Colon (tissue), 2 donors: ENCODE data around the gene EHMT1.
"Not testable (repeated sequence)": the region's sequence is repeated elsewhere in the genome, so short reads cannot be mapped to it uniquely, and the experiment has no call there.

ENCODE experiments used
- FAIRE-seq: peaks from 2 replicates; lab custom pipeline; 2012; peaks lifted over from hg19 to GRCh38; lab: Jason Lieb, UNC
- donor health status: control.
- donor health status: control.

EHMT1 gene

GRCh38 chr9:137762414-137763061, 143.7 kb downstream of the EHMT1 start:
- FAIRE-seq = no peak

- no peak for FAIRE-seq
Measured at GRCh38 chr9:137763271-137763955, 144.6 kb downstream of the EHMT1 start.

GRCh38 chr9:137764171-137764671, 145.4 kb downstream of the EHMT1 start:
- FAIRE-seq = no peak

GRCh38 chr9:137764981-137765380, 146.2 kb downstream of the EHMT1 start:
- no peak for FAIRE-seq

- FAIRE-seq = no peak
Measured at GRCh38 chr9:137765536-137765935, 146.7 kb downstream of the EHMT1 start.

GRCh38 chr9:137771580-137771979, 152.8 kb downstream of the EHMT1 start:
- no peak for FAIRE-seq

DNA sequence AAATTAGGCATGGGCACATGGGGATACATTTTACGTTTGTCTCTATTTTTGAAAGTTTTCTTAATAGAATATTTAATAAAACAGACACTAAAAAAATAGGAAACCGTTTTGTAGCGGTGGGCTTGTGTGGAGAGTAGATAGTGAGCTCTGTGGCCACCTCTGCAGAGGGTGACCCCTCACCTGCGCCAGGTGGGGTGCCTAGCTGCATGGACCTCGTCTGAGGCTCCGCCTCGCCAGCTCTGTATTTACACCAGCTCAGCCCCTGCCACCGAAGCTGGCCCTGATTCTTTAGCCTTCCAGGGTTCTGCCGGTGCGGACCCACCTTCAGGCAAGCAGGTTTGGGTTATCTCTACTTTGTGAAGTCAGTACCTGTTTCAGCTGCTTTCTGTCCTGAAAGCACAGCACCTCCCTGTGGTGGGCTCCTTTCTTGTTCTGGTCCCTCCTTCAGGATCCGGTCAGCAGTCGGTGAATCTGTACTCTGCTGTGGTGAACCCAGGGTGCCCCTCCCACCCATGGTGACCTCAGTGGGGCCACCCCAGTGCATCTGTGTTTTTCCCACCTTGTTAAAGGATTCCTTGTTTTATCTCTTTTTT, 153.6 kb downstream of the EHMT1 start:
- no peak for FAIRE-seq

- no peak for FAIRE-seq
Measured at GRCh38 chr9:137774775-137775386, 156.1 kb downstream of the EHMT1 start.

GRCh38 chr9:137776306-137776995, 157.6 kb downstream of the EHMT1 start:
- FAIRE-seq = no peak

DNA sequence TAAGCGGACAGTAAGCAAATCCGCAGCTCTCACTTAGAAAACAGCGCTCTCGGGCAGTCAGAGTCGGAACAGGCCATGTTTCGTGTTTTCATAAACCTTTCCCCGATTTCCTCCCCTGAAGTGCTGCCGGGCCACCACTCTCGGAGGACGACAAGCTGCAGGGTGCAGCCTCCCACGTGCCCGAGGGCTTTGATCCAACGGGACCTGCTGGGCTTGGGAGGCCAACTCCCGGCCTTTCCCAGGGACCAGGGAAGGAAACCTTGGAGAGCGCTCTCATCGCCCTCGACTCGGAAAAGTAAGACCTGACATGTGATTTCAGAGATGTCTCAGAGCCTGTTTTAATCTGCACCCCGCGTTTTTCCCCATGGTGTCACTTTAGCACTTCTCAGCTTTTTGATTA, 159.0 kb downstream of the EHMT1 start:
- FAIRE-seq = no peak

DNA sequence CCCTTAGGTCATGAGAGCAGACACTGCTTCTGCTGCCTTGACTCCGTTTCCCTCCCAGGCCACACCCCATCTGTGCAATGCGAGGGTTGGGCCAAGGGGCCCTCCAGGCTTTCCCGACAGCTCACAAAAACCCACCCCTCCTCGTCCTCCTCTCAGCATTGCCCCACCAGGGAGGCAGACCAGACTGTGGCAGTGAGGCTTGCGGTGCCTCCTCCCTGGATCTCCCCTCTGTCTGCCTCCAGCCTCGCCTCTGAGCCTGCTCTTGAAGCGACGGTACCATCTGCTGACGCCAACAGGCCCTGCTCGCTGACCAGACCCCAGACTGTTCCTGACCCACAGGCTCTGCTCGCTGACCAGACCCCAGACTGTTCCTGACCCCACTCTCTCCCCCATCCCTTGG, 159.5 kb downstream of the EHMT1 start:
- no peak for FAIRE-seq

DNA sequence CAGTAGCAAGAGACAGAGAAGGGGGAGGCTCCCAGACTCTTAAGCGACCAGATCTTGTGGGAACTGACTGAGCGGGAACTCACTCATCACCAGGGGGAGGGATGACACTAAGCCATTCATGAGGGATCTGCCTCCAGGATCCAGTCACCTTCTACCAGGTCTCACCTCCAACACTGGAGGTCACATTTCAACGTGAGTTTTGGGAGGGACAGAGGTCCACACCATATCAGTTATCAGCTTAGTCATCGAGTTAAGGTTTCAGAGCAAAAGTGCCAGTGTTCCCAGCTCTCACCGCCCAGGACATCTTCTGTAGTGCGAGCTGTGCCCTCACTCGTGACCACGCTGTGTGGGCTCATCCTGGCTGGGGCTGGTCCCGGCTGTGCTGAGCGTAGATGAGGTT, 160.1 kb downstream of the EHMT1 start:
- no peak for FAIRE-seq

DNA sequence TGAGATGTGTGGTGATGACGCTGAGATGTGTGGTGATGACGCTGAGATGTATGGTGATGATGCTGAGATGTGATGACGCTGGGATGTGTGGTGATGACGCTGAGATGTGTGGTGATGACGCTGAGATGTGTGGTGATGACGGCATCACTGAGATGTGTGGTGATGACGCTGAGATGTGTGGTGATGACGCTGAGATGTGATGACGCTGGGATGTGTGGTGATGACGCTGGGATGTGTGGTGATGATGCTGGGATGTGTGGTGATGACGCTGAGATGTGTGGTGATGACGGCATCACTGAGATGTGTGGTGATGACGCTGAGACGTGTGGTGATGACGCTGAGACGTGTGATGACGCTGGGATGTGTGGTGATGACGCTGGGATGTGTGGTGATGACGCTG, 161.2 kb downstream of the EHMT1 start:
- not testable (repeated sequence) for FAIRE-seq

- FAIRE-seq = no peak
Measured at GRCh38 chr9:137781906-137782585, 163.2 kb downstream of the EHMT1 start.

DNA sequence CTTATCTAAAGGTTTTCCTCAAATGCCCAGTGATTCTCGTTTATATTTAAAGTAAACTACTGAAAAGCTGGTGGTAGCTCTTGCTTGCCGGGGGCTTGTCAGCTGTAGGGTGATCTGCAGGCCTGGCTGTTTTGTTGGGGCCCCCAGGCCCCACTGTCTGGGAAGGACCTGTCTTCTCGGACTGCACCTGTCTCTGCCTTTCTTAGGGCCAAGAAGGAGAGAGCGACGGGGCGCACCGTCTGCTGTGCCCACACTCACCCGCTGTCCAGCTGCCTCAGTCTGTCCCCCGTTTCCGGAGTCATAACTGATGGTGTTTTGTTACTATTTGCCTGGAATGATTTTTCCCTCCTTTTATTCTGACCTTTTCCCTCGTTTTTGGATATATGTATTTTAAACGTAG, 164.7 kb downstream of the EHMT1 start:
- no peak for FAIRE-seq

GRCh38 chr9:137784046-137784445, 165.2 kb downstream of the EHMT1 start:
- no peak for FAIRE-seq

DNA sequence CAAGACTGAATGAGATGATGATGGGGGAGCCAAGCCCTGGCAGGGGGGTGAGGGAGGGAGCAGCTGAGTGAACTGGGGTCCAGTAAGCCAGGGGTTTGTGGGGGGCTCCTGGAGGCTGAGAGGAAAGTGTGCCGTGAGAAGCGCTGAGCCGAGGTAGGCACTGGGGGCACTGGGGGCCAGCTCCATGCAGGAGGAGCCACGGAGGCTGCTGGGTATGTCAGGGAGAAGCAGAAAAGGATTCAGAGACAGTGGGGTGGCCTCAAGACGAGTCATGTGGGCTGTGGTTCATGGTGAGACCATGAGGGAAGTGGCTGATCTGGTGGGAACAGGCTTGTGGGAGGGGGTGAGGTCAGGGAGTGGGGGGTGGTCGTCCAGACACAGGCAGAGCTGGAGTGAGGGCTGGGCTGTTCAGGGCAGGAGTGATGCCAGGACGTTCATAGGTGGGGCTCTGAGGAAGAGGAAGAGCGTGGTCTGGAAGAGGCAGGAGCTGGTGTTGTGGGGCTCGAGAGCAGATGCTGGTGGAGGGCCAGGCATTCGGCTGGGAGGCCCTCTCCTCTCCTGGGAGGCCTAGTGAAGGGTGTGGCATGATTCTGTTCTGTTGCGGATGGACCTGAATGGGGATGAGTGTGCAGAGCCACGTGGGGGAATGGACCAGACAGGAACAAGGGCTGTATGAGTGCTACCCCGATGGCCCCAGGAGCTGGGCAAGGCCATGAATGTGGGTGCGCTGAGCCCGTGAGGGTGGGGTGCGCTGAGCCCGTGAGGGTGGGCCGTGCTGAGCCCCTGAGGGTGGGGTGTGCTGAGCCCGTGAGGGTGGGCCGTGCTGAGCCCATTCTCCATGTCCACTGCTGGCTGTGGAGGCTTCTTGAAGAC, 166.1 kb downstream of the EHMT1 start:
- FAIRE-seq = no peak

GRCh38 chr9:137785704-137786161, 166.9 kb downstream of the EHMT1 start:
- no peak for FAIRE-seq

DNA sequence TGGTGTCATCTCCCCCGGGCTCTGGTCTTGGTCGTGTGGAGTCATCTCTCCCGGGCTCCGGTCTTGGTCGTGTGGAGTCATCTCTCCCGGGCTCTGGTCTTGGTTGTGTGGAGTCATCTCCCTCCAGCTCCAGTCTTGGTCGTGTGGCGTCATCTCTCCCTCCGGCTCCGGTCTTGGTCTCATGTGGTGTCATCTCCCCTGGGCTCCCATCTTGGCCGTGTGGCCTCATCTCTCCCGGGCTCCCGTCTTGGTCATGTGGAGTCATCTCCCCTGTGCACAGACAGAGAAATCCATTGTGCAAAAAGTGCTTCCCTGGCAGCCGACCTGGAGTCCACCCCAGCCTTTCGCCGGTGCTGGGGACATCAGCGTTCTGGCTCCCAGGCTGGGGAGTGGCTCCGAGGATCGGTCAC, 167.7 kb downstream of the EHMT1 start:
- no peak for FAIRE-seq

DNA sequence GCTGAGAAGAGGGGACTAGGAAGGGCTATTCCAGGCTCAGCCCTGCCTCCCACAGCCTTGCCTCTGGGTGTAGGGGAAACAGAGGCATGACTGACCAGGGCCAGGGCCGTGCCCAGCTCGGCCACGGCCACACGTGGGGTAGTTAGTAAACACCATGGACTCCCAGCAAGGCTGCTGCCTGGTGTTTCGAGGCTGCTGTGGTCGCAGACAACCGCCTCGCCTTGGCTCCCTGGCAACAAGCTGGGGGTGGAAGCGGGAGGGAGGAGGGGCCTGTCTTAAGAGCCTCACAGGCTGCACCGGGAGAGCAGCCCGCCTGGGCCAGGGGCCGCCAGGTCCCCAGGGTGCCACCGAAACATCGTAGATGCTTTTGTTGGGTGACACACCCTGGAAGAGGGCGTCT, 168.6 kb downstream of the EHMT1 start:
- FAIRE-seq = no peak
